Endothelial cell of umbilical vein (primary cell): ENCODE results near the gene ZBTB20. TPM values are rescaled to one million over a fixed set of nuclear protein-coding genes. Genes with fewer than 3 reads are reported as not detected.

ENCODE experiments used
- BruUV-seq: library from RNA; stranded (reverse); fragments of 400-500 nt; replicated peaks from 2 replicates; lab custom pipeline; 2021; lab: Mats Ljungman, UMichigan
- CTCF ChIA-PET: fragments of 300-600, 350-600 bp; sonication (Branson Sonifier 250); formaldehyde crosslinking; loops from one replicate; lab custom pipeline; 2021; ENCODE audit warnings: antibody characterized with exemption, inconsistent platforms; lab: Charles Lee
- POLR2A ChIA-PET: fragments of 300-600, 350-600 bp; sonication (Branson Sonifier 250); formaldehyde crosslinking; loops from one replicate; lab custom pipeline; 2021; ENCODE audit warnings: antibody characterized with exemption, inconsistent platforms; lab: Charles Lee
- DNase-seq: peaks from one replicate; pipeline ENCODE4 v3.0.0-alpha.2; 2011; ENCODE audit warnings: low read depth, low spot score
- FAIRE-seq: peaks from 2 replicates; lab custom pipeline; 2011; peaks lifted over from hg19 to GRCh38; lab: Jason Lieb, UNC
- H2AFZ ChIP-seq: 2 replicates; pipeline ENCODE4 v1.6.0; 2012; ENCODE audit warnings: low read depth, low read length, control low read depth, inconsistent platforms
- H3K27ac ChIP-seq: 2 replicates; pipeline ENCODE4 v1.5.1; 2011; ENCODE audit warnings: low read depth, mild to moderate bottlenecking, control low read depth, low read length, moderate library complexity; ENCODE audit not compliant: insufficient read depth
- H3K27me3 ChIP-seq, 2 experiments: 2 replicates each; pipeline versions ENCODE4 v1.6.0 to v1.6.1; 2011; ENCODE audit warnings: low read length in 2 of 2, mixed read lengths in 1 of 2; ENCODE audit not compliant: control insufficient read depth in 2 of 2, insufficient read depth in 2 of 2
- H3K36me3 ChIP-seq, 2 experiments: 2 replicates in 1 of 2; 3 replicates in 1 of 2; pipeline ENCODE4 v1.5.1; 2011; ENCODE audit warnings: low read length in 2 of 2, mild to moderate bottlenecking in 1 of 2, moderate library complexity in 1 of 2; ENCODE audit not compliant: control insufficient read depth in 2 of 2, insufficient read depth in 2 of 2; ENCODE audit errors: extremely low read depth in 1 of 2
- H3K4me1 ChIP-seq: 3 replicates; pipeline ENCODE4 v1.5.1; 2011; ENCODE audit warnings: mild to moderate bottlenecking, low read length; ENCODE audit not compliant: control insufficient read depth, insufficient read depth; ENCODE audit errors: extremely low read depth
- H3K4me2 ChIP-seq: 2 replicates; pipeline ENCODE4 v1.6.1; 2011; ENCODE audit warnings: low read length, control low read depth, mixed read lengths; ENCODE audit not compliant: insufficient read depth
- H3K4me3 ChIP-seq, 3 experiments: fragments of 200-600 bp in 1 of 3; sonication (generic), shearing (Covaris generic) in 1 of 3; replicated peaks in 1 of 3; 2 replicates each; pipeline ENCODE4 v1.5.1; 2011 to 2016; ENCODE audit warnings: control low read depth in 3 of 3, low read length in 3 of 3, mild to moderate bottlenecking in 2 of 3, inconsistent platforms in 1 of 3, low read depth in 1 of 3, moderate library complexity in 1 of 3; ENCODE audit not compliant: insufficient read depth in 1 of 3
- H3K79me2 ChIP-seq: 2 replicates; pipeline ENCODE4 v1.6.0; 2012; ENCODE audit warnings: low read length, inconsistent platforms; ENCODE audit not compliant: control insufficient read depth, insufficient read depth
- H3K9ac ChIP-seq: replicated peaks from 2 replicates; pipeline ENCODE3; 2011; ENCODE audit warnings: low read length, control low read depth; ENCODE audit not compliant: insufficient read depth; ENCODE audit errors: extremely low read depth
- H3K9me1 ChIP-seq: replicated peaks from 3 replicates; pipeline ENCODE4 v1.6.0; 2011; ENCODE audit warnings: mild to moderate bottlenecking, low read length; ENCODE audit not compliant: control insufficient read depth, insufficient read depth; ENCODE audit errors: extremely low read depth
- H3K9me3 ChIP-seq: replicated peaks from 2 replicates; pipeline ENCODE4 v1.5.1; 2012; ENCODE audit warnings: low read length, inconsistent platforms; ENCODE audit not compliant: control insufficient read depth, insufficient read depth
- H4K20me1 ChIP-seq: replicated peaks from 2 replicates; pipeline ENCODE3; 2011; ENCODE audit warnings: mild to moderate bottlenecking, low read length; ENCODE audit not compliant: control insufficient read depth, insufficient read depth; ENCODE audit errors: extremely low read depth
- CTCF ChIP-seq, 2 donors: IDR thresholded peaks; 1 replicate in 1 of 2; 2 replicates in 1 of 2; pipeline ENCODE4 v1.5.1; 2011; ENCODE audit warnings: low read length in 2 of 2, mild to moderate bottlenecking in 2 of 2, moderate library complexity in 2 of 2, control low read depth in 1 of 2, inconsistent platforms in 1 of 2, low read depth in 1 of 2; ENCODE audit not compliant: insufficient read depth in 1 of 2; ENCODE audit errors: extremely low read depth in 1 of 2
- EZH2 ChIP-seq: IDR thresholded peaks from 2 replicates; pipeline ENCODE4 v1.6.1; 2012; ENCODE audit warnings: borderline replicate concordance, low read depth, mild to moderate bottlenecking, moderate library complexity, low read length, inconsistent platforms; ENCODE audit not compliant: severe bottlenecking
- FOS ChIP-seq: IDR thresholded peaks from 2 replicates; pipeline ENCODE4 v1.6.1; 2011; ENCODE audit warnings: mild to moderate bottlenecking, low read length, moderate library complexity, borderline replicate concordance; ENCODE audit not compliant: insufficient read depth
- MAX ChIP-seq: IDR thresholded peaks from 2 replicates; pipeline ENCODE4 v1.6.1; 2011; ENCODE audit not compliant: insufficient read depth, insufficient read length
- MYC ChIP-seq: IDR thresholded peaks from one replicate; pipeline ENCODE4 v1.6.1; 2011; ENCODE audit warnings: mild to moderate bottlenecking, low read depth, low read length
- POLR2A ChIP-seq: IDR thresholded peaks from 2 replicates; pipeline ENCODE4 v1.6.1; 2012; ENCODE audit warnings: low read depth, mild to moderate bottlenecking, control low read depth, low read length
- POLR2AphosphoS5 ChIP-seq: IDR thresholded peaks from 2 replicates; pipeline ENCODE4 v1.6.1; 2012; ENCODE audit warnings: low read depth, mild to moderate bottlenecking, control low read depth, low read length, moderate library complexity; ENCODE audit not compliant: insufficient read depth
- dilution Hi-C: fragments of 300-500 bp; cut with MboI; formaldehyde crosslinking; loops from one replicate; pipeline ENCODE4 v1.15.0; 2019; ENCODE audit warnings: low sequenced_read_pairs; ENCODE audit not compliant: extremely low pct_ligation_motif_present
- intact Hi-C: fragments of 100-400 bp; cut with micrococcal nuclease; formaldehyde crosslinking; loops from one replicate; pipeline ENCODE4 v1.10.0; 2022
- polyA plus RNA-seq, 4 experiments: library from polyadenylated mRNA; depleted of rRNA in 3 of 4; stranded (reverse) in 3 of 4; unstranded in 1 of 4; fragments of >200 nt; gene quantifications; 2 replicates each; pipeline versions ENCODE4 v1.2.1 to v1.2.3, GENCODE V29; 2011 to 2012; ENCODE audit warnings: missing spikeins in 1 of 4
- total RNA-seq: library from RNA; stranded (reverse); gene quantifications from 2 replicates; pipeline ENCODE4 v1.2.3, GENCODE V29; 2021

ZBTB20 gene
- total and polyA plus RNA-seq, 2 donors (not counting 3 experiments of a cell fraction or from before 2014, with no cell fraction given): 2.1 to 20.5 TPM

- Histone ChIP-seq H3K27ac (no peak overlapping the region), H3K36me3 (no peaks in the 10 kb centered on the region), H4K20me1 (no peaks in the 10 kb centered on the region), H3K79me2 (no peaks in the 10 kb centered on the region), H3K27me3 (no peaks in the 10 kb centered on the region), H3K4me3 (no peak overlapping the region), H3K9ac (no peak overlapping the region), H3K9me1 (no peaks in the 10 kb centered on the region), H3K4me2 (no peak overlapping the region), H3K4me1 (no peaks in the 10 kb centered on the region), H2AFZ (no peak overlapping the region), H3K9me3 (no peaks in the 10 kb centered on the region)
- DNase-seq: no peak
- intact Hi-C loops (no loop called here), dilution Hi-C loops (no loop called here)
- FAIRE-seq: no peak
- TF ChIP-seq EZH2: no peak
- no peak for TF ChIP-seq POLR2A
- no peak for TF ChIP-seq MYC
- ChIA-PET CTCF (no interaction called here), POLR2A (no interaction called here)
- no TSS peak for BruUV-seq
Measured at GRCh38 chr3:114466816-114467215, 680.3 kb downstream of the ZBTB20 start.

GRCh38 chr3:114466251-114466650, 680.8 kb downstream of the ZBTB20 start:
- FAIRE-seq (no peak), DNase-seq (no peak)
- Histone ChIP-seq H3K9me1 (no peaks in the 10 kb centered on the region), H3K4me2 (no peak overlapping the region), H3K36me3 (no peaks in the 10 kb centered on the region), H4K20me1 (no peaks in the 10 kb centered on the region), H3K27ac (no peak overlapping the region), H3K9me3 (no peaks in the 10 kb centered on the region), H3K27me3 (no peaks in the 10 kb centered on the region), H3K4me3 (no peak overlapping the region), H3K79me2 (no peaks in the 10 kb centered on the region), H2AFZ (no peak overlapping the region), H3K4me1 (no peaks in the 10 kb centered on the region), H3K9ac (no peak overlapping the region)
- CTCF ChIA-PET: no interaction called here
- no TSS peak for BruUV-seq
- POLR2A ChIA-PET: no interaction called here
- no peak for TF ChIP-seq MAX
- no peak for TF ChIP-seq FOS
- TF ChIP-seq CTCF (IDR thresholded peaks at IDR 0.05; ENCODE audit: extremely low read depth in 1 of 2, insufficient read depth in 1 of 2, low read depth in 1 of 2, low read length in 2 of 2): no peak
- no peak for TF ChIP-seq POLR2AphosphoS5
- dilution Hi-C loops (no loop called here), intact Hi-C loops (no loop called here)
